ENCODE data around the gene TRAPPC10.

- TF ChIP-seq EZH2 (IDR thresholded peaks at IDR 0.05; ENCODE audit: insufficient read depth, poor library complexity, severe bottlenecking) (no peak), EZH2phosphoT487 (IDR thresholded peaks at IDR 0.05; ENCODE audit: insufficient read depth, low read depth) (no peak)
Observed at GRCh38 chr21:44038063-44038462, 26.0 kb downstream of the TRAPPC10 start.

Measured in GM23248 (cell line).